Measurements from ENCODE around the gene CUL1. TPM values are rescaled to one million over a fixed set of nuclear protein-coding genes. Genes with fewer than 3 reads are reported as not detected.

The CUL1 gene
- total and polyA plus RNA-seq, 2 experiments from 2014 or later, result 35.6 to 71.3 TPM

DNA sequence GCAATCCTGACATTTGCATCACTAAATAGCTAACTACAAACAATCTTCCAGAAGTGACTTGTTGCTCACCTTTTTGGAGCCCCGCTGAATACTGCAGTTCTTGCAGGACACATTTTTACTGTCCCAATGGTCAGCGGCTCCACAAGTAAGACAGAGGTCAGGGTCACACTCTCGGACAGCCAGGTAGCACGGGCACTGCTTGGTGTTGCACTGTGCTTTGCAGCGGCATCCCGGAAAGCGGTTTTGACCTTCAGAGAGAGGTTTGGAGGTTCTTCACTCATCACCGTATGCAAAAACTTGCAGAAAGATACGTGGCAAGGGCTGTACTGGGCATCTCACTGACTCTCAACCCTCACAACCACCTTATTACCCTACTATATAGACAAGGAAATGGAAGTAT, 115.2 kb downstream of the CUL1 start:
- Histone ChIP-seq H3K27ac (ENCODE audit: low read depth) (no peak overlapping the region), H3K4me2 (no peak overlapping the region), H3F3A (replicated peaks; ENCODE audit: low read depth) (0 out of 2 replicates have a peak, but pooled peaks cover 3% of the 10 kb centered on the region), H3K4me3 (no peak overlapping the region), H3K4me1 (ENCODE audit: insufficient read depth) (0 out of 2 replicates have a peak, but pooled peaks cover 5% of the 10 kb centered on the region), H3K79me2 (replicated peaks; ENCODE audit: insufficient read depth) (no peaks in the 10 kb centered on the region), H3K27me3 (ENCODE audit: insufficient read depth) (no peaks in the 10 kb centered on the region), H3K36me3 (ENCODE audit: insufficient read depth) (peaks cover 19% of the 10 kb centered on the region), H2AFZ (no peak overlapping the region), H4K20me1 (replicated peaks; ENCODE audit: insufficient read depth) (no peaks in the 10 kb centered on the region), H3K9me2 (ENCODE audit: insufficient read depth) (no peaks in the 10 kb centered on the region)
- no peak for TF ChIP-seq POLR2AphosphoS5 (IDR thresholded peaks at IDR 0.05; ENCODE audit: low read depth)
- TF ChIP-seq EZH2 (IDR thresholded peaks at IDR 0.05; ENCODE audit: low read depth, unreplicated experiment), result no peak
- TF ChIP-seq, protein P1, sequence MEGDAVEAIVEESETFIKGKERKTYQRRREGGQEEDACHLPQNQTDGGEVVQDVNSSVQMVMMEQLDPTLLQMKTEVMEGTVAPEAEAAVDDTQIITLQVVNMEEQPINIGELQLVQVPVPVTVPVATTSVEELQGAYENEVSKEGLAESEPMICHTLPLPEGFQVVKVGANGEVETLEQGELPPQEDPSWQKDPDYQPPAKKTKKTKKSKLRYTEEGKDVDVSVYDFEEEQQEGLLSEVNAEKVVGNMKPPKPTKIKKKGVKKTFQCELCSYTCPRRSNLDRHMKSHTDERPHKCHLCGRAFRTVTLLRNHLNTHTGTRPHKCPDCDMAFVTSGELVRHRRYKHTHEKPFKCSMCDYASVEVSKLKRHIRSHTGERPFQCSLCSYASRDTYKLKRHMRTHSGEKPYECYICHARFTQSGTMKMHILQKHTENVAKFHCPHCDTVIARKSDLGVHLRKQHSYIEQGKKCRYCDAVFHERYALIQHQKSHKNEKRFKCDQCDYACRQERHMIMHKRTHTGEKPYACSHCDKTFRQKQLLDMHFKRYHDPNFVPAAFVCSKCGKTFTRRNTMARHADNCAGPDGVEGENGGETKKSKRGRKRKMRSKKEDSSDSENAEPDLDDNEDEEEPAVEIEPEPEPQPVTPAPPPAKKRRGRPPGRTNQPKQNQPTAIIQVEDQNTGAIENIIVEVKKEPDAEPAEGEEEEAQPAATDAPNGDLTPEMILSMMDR (conservative IDR thresholded peaks at IDR 0.05; ENCODE audit: low read depth in 2 of 2), result no peak
- no peak for TF ChIP-seq EZH2phosphoT487 (IDR thresholded peaks at IDR 0.05; ENCODE audit: unreplicated experiment)
- TF ChIP-seq NANOG (IDR thresholded peaks at IDR 0.05; ENCODE audit: borderline replicate concordance), result no peak
- TF ChIP-seq, protein P2, sequence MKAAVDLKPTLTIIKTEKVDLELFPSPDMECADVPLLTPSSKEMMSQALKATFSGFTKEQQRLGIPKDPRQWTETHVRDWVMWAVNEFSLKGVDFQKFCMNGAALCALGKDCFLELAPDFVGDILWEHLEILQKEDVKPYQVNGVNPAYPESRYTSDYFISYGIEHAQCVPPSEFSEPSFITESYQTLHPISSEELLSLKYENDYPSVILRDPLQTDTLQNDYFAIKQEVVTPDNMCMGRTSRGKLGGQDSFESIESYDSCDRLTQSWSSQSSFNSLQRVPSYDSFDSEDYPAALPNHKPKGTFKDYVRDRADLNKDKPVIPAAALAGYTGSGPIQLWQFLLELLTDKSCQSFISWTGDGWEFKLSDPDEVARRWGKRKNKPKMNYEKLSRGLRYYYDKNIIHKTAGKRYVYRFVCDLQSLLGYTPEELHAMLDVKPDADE (IDR thresholded peaks at IDR 0.05), result no peak
- no peak for TF ChIP-seq CREB1 (CRISPR knock-in tag; IDR thresholded peaks at IDR 0.05; ENCODE audit: low read depth)
- no peak for TF ChIP-seq JUNB (IDR thresholded peaks at IDR 0.05; ENCODE audit: unreplicated experiment)
- no peaks in the 10 kb centered on the region for H3K9me3 Mint-ChIP-seq
- peaks cover 13% of the 10 kb centered on the region for H3K4me1 Mint-ChIP-seq
- DNase-seq (ENCODE audit: low spot score) (no peak), ATAC-seq (no peak)
- H3K27ac Mint-ChIP-seq, result peak overlapping the region; percentile 68; the same call in 1 of the 2 replicates
- H3K36me3 Mint-ChIP-seq (ENCODE audit: low read depth), result peaks cover 71% of the 10 kb centered on the region
- peaks cover 2% of the 10 kb centered on the region for H3K27me3 Mint-ChIP-seq (ENCODE audit: insufficient read depth, low read depth, poor library complexity)
- no peak overlapping the region for H3K4me3 Mint-ChIP-seq

DNA sequence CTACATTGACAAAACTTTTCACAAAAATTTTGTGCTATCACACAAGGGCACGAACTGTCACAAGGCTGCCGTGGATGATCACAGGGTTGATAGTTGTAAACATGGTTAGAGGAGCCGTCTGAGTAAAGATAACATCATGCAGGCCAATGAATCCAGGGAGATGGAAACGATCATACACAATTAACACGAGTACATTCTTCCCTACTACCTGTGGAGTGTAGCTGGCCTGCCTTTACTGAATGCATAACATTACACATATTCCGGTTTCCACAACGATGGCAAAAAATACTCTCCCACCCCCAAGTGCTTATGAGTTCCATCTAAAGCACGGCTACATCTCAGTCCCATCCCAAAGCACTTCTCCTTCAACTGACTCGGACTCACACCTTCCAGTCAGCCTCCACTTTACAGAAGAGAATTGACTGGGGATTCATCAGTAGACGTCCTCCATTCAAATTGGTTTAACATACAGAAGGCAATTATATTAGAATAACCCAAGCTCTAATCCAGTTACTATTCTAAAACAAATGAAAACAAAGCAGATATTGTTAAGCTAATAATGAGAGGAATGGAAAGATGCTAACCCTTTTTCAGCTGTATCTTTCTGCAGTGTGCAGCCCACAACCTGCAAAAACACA, 116.3 kb downstream of the CUL1 start:
- Histone ChIP-seq H4K20me1 (replicated peaks; ENCODE audit: insufficient read depth) (no peaks in the 10 kb centered on the region), H3K79me2 (replicated peaks; ENCODE audit: insufficient read depth) (no peaks in the 10 kb centered on the region), H3K36me3 (ENCODE audit: insufficient read depth) (peaks cover 14% of the 10 kb centered on the region; the same call in 1 of the 2 replicates), H3K4me1 (ENCODE audit: insufficient read depth) (0 out of 2 replicates have a peak, but pooled peaks cover 2% of the 10 kb centered on the region), H3K4me2 (no peak overlapping the region), H3K27me3 (ENCODE audit: insufficient read depth) (no peaks in the 10 kb centered on the region), H3K4me3 (no peak overlapping the region), H3K9me2 (ENCODE audit: insufficient read depth) (no peaks in the 10 kb centered on the region), H3K27ac (ENCODE audit: low read depth) (0 out of 2 replicates have a peak overlapping the region, but pooled peaks have one; percentile 52), H3F3A (replicated peaks; ENCODE audit: low read depth) (no peaks in the 10 kb centered on the region), H2AFZ (no peak overlapping the region)
- ATAC-seq (no peak), DNase-seq (ENCODE audit: low spot score) (no peak)
- H3K27me3 Mint-ChIP-seq (ENCODE audit: insufficient read depth, low read depth, poor library complexity), result peaks cover 2% of the 10 kb centered on the region
- H3K36me3 Mint-ChIP-seq (ENCODE audit: low read depth), result peaks cover 64% of the 10 kb centered on the region
- no peaks in the 10 kb centered on the region for H3K9me3 Mint-ChIP-seq
- no peak overlapping the region for H3K4me3 Mint-ChIP-seq
- no peak overlapping the region for H3K27ac Mint-ChIP-seq
- peaks cover 8% of the 10 kb centered on the region for H3K4me1 Mint-ChIP-seq
- no peak for TF ChIP-seq STAT1 (IDR thresholded peaks at IDR 0.05; ENCODE audit: unreplicated experiment)
- TF ChIP-seq EZH2 (IDR thresholded peaks at IDR 0.05; ENCODE audit: low read depth, unreplicated experiment), result no peak
- TF ChIP-seq NANOG (IDR thresholded peaks at IDR 0.05; ENCODE audit: borderline replicate concordance), result no peak
- TF ChIP-seq, protein P3, sequence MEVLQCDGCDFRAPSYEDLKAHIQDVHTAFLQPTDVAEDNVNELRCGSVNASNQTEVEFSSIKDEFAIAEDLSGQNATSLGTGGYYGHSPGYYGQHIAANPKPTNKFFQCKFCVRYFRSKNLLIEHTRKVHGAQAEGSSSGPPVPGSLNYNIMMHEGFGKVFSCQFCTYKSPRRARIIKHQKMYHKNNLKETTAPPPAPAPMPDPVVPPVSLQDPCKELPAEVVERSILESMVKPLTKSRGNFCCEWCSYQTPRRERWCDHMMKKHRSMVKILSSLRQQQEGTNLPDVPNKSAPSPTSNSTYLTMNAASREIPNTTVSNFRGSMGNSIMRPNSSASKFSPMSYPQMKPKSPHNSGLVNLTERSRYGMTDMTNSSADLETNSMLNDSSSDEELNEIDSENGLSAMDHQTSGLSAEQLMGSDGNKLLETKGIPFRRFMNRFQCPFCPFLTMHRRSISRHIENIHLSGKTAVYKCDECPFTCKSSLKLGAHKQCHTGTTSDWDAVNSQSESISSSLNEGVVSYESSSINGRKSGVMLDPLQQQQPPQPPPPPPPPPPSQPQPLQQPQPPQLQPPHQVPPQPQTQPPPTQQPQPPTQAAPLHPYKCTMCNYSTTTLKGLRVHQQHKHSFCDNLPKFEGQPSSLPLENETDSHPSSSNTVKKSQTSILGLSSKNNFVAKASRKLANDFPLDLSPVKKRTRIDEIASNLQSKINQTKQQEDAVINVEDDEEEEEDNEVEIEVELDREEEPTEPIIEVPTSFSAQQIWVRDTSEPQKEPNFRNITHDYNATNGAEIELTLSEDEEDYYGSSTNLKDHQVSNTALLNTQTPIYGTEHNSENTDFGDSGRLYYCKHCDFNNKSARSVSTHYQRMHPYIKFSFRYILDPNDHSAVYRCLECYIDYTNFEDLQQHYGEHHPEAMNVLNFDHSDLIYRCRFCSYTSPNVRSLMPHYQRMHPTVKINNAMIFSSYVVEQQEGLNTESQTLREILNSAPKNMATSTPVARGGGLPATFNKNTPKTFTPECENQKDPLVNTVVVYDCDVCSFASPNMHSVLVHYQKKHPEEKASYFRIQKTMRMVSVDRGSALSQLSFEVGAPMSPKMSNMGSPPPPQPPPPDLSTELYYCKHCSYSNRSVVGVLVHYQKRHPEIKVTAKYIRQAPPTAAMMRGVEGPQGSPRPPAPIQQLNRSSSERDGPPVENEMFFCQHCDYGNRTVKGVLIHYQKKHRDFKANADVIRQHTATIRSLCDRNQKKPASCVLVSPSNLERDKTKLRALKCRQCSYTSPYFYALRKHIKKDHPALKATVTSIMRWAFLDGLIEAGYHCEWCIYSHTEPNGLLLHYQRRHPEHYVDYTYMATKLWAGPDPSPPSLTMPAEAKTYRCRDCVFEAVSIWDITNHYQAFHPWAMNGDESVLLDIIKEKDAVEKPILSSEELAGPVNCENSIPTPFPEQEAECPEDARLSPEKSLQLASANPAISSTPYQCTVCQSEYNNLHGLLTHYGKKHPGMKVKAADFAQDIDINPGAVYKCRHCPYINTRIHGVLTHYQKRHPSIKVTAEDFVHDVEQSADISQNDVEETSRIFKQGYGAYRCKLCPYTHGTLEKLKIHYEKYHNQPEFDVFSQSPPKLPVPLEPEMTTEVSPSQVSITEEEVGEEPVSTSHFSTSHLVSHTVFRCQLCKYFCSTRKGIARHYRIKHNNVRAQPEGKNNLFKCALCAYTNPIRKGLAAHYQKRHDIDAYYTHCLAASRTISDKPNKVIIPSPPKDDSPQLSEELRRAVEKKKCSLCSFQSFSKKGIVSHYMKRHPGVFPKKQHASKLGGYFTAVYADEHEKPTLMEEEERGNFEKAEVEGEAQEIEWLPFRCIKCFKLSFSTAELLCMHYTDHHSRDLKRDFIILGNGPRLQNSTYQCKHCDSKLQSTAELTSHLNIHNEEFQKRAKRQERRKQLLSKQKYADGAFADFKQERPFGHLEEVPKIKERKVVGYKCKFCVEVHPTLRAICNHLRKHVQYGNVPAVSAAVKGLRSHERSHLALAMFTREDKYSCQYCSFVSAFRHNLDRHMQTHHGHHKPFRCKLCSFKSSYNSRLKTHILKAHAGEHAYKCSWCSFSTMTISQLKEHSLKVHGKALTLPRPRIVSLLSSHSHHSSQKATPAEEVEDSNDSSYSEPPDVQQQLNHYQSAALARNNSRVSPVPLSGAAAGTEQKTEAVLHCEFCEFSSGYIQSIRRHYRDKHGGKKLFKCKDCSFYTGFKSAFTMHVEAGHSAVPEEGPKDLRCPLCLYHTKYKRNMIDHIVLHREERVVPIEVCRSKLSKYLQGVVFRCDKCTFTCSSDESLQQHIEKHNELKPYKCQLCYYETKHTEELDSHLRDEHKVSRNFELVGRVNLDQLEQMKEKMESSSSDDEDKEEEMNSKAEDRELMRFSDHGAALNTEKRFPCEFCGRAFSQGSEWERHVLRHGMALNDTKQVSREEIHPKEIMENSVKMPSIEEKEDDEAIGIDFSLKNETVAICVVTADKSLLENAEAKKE (CRISPR knock-in tag; IDR thresholded peaks at IDR 0.05), result no peak
- TF ChIP-seq, protein P2 (IDR thresholded peaks at IDR 0.05), result no peak
